HG03520 (cell line): ENCODE measurements around the gene FILIP1L.
"Not testable (repeated sequence)": the region's sequence is repeated elsewhere in the genome, so short reads cannot be mapped to it uniquely, and the experiment has no call there.

Source experiments
- ATAC-seq: cut with Tn5 transposase; IDR thresholded peaks from one replicate; pipeline ENCODE4 v1.9.1; 2021; ENCODE audit warnings: mild to moderate bottlenecking, moderate library complexity; ENCODE audit not compliant: unreplicated experiment

FILIP1L gene

DNA sequence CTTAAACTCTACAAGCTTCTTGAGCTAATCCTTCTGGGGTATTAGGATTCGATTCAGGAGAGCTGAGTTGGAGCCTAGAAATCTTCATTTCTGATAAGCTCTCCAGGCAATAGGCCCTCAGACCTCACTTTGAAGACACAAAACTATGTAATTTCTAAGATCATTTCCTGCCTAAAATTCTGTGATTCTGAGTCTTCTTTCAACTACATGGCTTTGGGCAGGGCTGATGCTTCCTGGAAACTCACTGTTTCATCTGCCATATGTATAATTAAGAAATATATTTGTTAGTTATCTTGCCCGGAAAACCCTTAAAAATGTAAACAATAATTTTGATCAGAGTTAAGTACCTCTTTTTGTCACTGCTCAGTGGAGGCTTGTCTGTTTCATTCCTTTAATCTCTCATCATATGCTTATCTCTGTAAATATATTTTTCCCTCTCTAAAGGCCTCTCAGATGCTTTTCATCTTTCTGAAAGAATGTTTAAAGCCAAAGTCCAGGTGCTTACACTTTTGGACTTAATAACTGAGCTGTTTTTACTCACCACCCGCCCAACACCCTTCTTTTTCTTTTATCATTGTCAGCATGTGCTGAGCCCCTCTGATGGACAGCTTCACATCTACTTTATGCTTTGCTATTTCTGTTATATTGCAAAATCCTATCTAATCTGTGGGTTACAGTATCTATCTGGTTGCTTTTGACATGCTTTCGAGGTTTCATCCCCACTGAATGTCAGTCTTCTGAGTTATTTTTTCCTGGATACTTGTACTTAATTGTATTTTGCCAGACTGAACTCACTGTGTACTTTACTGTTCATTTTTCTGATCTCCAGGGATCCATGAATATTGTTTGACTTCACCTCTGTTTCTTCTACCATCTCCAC lies 38.2 kb downstream of the FILIP1L start:
- ATAC-seq = no peak

DNA sequence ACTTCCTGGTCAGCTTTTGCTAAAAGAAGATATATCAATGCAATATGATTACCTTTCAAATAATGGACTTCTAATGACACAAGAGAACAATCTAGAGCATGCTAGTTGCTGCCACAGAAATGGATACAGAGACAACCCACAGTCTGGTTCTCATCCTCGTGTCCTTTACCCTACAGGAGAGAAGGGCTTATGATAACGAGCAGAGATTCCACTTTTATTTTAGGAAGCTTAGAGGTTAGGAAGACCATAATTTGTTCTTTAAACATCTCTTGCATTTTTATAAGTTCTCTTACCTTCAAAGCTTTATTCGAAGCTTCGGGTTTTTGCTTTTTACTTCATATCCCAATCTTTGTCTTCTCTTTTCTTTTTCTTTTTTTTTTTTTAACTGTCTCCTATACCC lies 39.1 kb downstream of the FILIP1L start:
- ATAC-seq = no peak

DNA sequence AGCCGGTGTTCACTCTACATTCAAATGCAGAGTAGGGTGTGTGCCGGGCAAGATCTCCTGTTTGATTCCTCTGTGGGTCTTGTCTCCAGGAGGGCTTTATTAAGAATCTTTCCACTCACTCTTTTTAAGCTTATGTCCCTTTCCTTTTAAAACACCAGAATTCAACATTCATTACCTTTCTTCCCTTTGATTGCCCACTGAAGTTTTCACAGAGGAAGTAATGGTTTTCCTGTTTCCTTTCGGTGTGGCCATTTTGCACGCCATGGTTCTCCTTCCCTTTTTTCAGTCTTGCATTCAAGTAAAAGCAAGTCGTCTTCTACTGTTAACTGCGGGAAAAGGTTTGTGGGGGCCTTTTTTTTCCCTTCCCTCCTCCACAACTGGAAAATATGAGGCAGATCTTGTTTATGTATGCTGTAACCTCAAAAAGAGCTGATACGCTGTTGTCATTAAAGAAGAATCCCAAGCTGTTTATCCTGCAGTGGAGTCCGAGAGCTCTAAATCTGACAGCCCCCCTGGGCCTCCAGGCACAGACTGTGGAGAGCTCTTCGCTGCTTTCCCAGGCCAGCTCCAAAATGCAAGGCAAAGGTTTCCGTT lies 40.5 kb downstream of the FILIP1L start:
- ATAC-seq = no peak

DNA sequence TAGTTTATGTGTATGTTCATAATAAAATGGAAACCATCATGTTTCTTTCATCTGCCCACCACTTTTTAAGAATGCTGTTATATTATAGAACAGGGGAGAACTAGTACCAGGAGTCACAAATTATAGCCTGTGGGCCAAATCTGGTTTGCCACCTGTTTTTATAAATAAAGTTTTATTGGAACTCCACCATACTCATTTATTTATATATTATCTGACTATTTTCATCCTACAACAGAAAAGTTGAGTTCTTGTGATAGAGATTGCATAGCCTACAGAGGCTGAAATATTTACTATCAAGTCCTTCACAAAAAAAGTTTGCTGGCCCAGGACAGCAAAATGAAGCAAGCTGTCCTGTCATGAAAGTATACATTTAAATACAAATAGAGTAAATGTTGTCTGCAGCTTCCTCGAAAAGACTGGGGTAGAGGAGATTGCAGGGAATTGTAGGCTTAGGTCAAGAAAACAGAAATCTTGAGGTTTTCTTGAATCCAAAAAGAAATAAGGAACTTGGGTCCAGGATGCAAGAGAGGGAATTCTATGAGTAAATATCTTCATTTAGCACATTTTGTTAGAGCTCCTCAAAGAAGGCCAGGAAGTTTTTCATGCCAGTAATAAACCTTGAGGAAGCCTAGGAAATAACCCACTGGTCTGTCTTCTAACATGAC lies 41.1 kb downstream of the FILIP1L start:
- ATAC-seq = no peak

DNA sequence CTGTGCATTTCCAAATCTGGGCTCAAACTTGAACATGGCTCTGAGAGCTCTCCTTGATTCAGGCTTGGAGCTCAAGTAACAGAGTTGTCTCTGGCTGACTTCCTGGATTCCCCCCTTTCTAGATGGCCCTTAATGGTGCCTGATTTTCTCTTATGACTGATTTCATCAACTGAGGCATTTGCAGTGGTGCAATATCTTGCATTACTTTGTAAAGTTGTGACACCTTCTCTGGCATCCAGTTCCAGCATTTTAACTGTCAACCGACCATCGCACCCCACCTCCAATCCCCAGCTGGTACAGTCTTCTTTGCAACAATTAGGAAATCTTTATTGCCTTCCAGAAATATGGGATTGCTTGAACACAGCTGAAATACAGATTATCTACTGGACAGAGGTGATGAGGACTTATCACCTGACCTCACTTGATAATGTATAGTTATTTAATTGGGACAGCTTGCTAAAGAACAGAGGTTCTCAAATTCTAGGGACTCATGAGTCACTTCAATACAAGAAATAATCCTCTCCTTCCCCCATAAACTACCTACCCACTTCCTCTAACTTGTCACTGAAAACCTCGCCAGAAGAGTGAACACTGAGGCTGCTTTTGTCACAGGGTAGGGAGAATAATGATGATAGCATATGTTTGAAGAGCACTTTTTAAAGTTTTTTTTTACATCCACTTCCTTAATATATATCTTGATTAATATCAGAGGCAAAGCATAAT lies 41.8 kb downstream of the FILIP1L start:
- peak; percentile 59 for ATAC-seq

DNA sequence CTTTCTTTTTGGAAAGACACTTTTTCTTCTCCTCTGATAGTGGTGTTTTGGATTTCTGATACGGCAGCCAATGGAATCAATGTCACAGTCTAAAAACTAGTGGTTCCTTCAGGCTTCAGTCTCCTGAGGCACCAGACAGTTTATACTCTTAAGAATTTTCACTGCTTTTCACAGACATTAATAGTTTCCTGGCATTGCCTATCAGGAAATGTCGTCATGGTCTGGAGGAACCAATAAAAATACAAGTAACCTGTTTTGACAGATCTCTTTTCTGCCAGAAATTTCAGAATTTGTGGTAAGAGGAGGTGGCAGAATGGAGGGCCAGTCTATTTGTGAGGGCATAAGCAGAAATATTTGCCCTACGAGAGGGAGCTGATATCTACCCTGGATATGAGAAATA lies 44.8 kb downstream of the FILIP1L start:
- ATAC-seq = no peak

DNA sequence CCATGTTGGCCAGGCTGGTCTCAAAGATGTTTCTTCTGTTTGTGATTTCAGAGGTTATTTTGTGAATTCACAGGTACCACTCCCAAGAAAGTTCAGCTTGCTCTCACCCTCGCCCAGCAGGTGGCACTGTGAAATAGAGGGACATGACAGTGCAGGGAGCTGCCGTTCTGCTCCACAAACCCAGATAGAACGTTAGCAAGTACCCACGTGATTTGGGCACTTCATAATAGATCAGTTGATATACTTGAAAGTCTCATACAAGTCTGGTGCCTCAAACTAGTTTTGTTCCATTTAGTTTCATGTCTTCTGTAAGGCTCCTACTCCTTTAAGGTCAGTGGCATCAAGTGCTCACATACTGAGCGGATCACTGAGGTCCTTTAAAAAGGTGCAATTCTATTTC lies 45.5 kb downstream of the FILIP1L start:
- ATAC-seq = peak; percentile 60

DNA sequence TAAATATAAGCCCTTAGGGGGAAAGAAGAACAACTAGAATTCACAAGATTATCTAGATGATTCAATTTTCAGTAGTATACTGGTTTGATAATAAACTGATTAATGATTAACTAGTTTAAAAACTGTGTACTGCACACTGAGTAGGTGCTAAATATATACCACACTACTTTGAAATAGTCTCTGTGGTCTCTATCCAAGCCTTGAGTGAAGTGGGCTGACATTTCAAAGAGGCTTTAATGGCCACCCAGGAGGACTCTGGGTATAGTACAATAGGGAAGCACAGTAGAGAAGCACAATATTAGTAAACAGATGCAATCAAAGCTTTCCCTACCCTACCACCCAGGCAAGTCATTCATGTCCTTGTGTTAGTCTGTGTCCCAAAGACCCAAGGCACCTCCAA lies 46.7 kb downstream of the FILIP1L start:
- no peak for ATAC-seq

DNA sequence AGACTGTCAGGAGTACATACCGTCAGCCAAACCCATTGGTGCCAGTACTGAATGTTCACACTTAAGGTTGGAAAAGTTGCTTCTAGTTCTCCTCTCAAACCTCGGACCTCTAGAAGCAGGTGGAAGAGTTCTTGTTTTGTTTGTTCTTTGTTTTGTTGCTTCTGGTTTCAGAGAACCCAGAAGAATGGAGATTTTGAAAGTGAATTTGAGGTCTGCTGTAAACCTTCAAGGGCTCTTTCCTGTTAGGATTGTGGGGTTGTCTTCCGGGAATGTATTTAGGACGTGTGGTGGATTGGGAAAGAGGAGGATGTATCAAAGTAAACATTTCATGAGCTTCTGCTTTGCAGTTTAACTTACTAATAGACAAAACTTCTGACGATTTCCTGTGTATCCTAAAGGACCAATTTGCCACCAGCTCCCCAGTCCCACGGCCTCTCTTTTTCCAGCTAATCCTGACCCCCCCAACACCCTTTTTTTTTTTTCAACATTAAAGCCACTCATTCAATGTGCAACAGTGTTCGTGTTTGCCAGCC lies 50.3 kb downstream of the FILIP1L start:
- no peak for ATAC-seq

DNA sequence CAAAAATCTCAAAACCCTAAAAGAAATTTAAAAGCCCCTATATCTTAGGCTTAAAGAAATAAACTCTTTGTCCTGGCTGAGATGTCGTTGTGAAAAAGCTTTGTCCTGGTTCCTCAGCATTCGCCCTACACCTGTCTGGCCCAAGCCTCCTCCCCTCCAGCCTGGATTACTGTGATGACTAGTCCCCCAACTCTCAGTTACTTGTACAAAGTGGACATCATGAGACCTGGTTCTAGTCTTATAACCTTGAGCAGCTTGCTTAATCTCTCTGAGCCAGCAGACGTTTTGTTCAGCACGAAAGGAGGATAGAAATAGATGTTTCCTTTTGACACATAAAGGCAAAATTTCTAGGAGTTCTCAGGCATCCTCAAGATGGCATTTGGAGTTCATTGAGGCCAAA lies 51.6 kb downstream of the FILIP1L start:
- no peak for ATAC-seq

DNA sequence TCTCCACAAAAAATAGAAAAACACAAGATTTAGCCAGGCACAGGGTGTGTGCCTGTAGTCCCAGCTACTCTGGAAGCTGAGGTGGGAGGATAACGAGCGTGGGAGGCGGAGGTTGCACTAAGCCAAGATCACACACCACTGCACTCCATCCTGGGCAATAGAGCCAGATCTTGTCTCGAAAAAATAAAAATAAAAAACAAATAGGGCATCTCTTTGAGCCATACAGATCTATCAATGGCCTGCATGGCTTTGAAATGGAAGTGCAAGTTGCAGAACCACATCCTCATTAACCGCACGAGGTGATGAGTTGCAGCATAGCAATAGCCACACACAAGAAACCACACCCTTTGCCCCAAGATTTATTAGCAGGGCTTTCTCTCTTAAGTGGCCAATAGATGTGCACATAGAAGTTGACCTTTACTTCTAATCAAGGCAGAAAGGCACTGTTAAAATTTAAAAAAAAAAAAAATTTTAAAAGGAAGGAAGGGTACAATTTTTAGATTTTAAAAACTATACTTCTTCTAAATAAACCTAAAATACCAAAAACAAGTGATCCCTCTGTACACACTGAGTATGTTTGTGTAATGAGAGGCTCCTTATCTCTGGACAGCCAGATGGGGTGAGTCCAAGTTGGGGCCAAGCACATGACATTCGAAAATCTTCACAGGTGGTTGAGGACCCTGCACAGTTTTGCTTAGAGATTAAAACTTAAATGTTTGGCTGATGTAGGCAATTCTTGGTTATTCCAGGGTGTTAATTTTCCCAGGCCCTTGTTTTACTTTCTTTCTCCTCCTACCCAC lies 53.4 kb downstream of the FILIP1L start:
- no peak for ATAC-seq

DNA sequence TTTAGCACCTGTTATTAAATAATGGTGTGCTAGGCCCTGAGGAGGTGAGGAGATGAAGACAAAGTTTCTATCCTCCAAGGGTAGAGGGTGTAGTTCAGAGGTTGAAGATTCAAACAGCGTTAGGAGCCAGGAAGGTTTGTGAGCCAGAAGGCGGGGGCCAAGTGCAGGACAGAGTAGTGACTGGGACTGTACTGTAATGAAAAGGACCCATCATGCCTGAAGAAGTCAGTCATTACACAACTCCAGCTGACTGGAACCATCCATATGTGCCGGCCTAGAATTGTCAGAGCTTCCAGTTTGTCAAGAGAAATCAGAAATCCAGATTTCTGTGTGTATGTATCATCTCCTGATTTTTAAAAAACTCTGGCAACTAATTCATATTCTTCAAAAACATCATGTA lies 54.8 kb downstream of the FILIP1L start:
- no peak for ATAC-seq

DNA sequence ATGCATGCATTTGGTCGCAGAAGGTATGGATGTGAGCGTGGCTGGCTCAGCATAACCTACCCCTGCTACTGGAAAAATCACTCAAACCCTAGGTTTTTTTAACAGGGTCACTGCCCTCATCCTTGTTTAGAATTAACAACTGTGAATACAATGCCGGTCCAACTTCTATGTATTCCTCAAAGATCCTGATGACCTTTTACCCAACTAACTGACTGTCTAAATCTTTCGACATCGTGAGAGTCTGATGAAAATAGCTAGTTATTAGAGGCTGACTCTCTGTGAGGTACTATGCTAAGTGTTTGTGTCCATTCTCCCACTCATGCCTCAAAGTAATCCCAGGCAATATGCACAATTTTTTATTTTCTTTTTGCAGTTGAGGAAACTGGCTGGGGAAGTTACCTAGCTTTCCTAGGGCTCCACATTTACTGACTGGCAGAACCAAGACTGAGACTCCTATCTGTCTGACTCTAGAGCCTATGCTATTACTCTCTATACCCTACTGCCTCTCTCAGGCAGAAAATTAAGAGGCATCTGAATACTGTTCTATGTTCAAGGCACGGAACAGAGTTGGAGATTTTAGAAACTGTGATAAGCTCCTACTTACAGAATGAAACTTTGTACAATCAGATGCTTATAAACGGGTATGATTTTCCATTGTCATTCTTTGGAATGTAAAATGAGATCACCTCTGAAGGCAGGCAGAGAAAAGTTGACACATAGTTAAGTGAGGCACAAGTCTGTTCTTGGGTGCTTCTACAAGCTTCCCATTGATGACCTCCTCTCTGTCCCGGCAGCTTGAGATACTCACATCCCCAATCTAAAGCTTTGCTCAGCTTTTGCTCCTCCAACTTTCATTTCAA lies 56.4 kb downstream of the FILIP1L start:
- no peak for ATAC-seq

DNA sequence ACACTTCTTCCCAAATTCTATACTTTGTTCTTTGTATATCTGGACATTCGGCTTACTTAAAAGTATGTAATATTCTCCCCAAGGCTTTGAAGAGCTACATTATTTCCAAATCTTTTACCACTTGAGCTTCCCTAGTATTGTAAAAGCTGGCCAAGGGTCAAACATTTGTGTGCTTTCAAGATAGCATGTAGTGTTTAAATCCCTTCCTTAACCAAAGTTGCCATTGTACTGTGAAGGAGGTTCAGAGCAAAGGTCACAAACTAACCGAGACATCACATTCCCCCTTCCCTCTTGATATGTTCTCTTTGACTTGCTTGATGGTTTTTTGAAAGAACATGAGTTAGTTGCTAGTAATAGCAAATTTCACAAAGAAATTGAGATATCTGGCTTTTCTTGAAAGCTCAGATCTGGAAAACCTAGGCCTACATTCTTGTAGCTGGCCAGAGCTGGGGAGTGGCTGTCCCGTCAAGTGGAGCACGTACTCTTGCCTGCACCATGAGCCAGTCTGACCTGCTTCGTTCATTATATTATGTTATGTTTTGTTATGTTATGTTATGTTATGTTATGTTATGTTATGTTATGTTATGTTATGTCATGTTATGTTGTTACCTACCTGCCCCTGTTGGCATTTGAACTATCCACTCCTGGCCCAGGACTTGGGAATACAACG lies 60.2 kb downstream of the FILIP1L start:
- no peak for ATAC-seq

DNA sequence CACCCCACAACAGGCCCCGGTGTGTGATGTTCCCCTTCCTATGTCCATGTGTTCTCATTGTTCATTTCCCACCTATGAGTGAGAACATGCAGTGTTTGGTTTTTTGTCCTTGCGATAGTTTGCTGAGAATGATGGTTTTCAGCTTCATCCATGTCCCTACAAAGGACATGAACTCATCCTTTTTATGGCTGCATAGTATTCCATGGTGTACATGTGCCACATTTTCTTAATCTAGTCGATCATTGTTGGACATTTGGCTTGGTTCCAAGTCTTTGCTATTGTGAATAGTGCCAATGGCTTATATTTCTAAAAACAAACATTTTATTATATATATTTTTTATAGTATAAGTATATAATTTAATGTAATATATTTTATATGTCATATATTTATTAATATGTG lies 62.8 kb downstream of the FILIP1L start:
- not testable (repeated sequence) for ATAC-seq

DNA sequence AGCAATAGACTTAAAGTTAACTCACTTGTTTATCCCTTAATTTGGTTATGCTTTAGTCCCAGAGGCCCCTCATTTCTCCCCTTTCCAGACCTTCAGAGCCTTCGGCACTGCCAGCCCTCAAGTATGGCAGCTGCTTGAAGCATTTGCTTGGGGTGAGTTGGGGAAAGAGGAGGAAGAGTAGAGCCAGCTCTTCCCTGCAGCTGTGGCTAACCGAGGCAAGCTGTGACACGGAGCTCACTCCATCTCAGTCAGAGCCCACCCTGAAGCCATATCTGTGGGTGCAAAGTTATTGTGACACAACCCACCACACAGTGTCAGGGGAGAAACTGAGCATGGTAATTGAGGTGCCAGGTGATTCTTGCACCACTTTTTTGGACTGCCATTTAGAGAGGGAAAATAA lies 66.1 kb downstream of the FILIP1L start:
- no peak for ATAC-seq

DNA sequence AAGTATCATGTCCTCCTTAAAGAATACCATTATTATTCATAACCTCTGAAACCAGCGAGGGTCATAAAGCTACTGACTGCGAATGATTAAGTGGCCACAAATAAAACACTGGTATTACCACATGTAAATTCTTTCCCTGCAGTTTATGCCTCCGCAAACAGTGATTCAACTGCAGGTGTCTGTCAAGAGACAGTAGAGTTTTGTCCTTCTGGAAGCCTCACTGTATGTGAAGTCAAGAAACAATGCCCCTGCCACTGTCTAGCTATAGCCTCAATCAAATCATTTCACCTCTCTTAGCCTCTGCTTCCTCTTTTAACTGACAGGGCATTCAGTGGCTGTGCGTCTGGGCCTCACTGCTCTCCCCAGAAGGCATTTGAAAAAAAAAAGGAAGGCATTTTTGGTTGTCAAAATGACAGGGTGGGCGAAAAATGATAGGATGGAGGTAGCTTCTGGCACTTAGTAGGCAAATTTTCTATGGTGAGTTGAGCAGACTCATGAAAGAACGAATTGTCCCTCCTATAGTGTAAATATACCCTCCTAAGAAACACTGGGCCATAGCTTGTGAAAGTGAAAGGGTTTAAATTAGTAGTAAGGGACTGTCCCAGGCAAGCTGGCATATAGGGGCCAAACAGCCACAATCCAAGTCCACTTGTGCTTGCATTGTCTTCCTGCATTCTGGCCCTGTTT lies 66.7 kb downstream of the FILIP1L start:
- ATAC-seq = peak; percentile 68

DNA sequence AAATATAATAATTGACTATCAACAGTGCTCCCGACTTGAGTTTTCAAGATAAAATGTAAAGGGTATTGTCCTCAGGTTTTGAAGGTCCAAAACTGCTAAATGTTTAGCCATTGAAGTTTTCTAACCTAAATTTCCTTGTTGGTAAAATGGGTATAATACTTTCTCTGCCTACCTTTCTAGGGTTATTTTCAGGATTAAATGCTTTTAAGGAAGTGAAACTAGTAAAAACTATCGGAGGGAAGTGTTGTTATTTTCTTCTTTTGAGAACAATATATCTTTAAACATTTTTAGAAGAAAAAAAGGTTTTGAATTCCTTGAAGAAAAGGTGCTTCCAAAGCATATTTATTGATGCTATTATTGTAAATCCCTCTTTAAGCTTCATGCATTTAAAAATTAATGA lies 67.3 kb downstream of the FILIP1L start:
- no peak for ATAC-seq
